WTC11 (cell line): ENCODE data around the gene VSTM2L. TPM values are rescaled to one million over a fixed set of nuclear protein-coding genes. Genes with fewer than 3 reads are reported as not detected.

Experiments
- ATAC-seq: fragments of 200-7000 bp; cut with Tn5 transposase; 2 replicates; pipeline ENCODE4 v1.10.0; 2021; ENCODE audit warnings: mild to moderate bottlenecking, moderate library complexity
- CTCF ChIA-PET: fragments of 300-600 bp; sonication (Branson Sonifier 250); formaldehyde crosslinking; loops from one replicate; lab custom pipeline; 2021; ENCODE audit warnings: antibody characterized with exemption; lab: Charles Lee
- POLR2A ChIA-PET: fragments of 350-600 bp; sonication (Branson Sonifier 250); formaldehyde crosslinking; loops from one replicate; lab custom pipeline; 2021; ENCODE audit warnings: antibody characterized with exemption; lab: Charles Lee
- DNase-seq: peaks from one replicate; pipeline ENCODE4 v3.0.0; 2021; ENCODE audit warnings: low spot score
- H3K27ac Mint-ChIP-seq: 2 replicates; pipeline ENCODE4 v1.8.0; 2021; ENCODE audit warnings: mixed read lengths
- H3K27me3 Mint-ChIP-seq: 2 replicates; pipeline ENCODE4 v1.8.0; 2021; ENCODE audit warnings: low read depth, mild to moderate bottlenecking, moderate library complexity, mixed read lengths
- H3K36me3 Mint-ChIP-seq: 2 replicates; pipeline ENCODE4 v1.8.0; 2021; ENCODE audit warnings: mixed read lengths
- H3K4me1 Mint-ChIP-seq: 2 replicates; pipeline ENCODE4 v1.8.0; 2022; ENCODE audit warnings: mixed read lengths
- H3K4me3 Mint-ChIP-seq: 2 replicates; pipeline ENCODE4 v1.8.0; 2021; ENCODE audit warnings: mild to moderate bottlenecking, moderate library complexity, mixed read lengths
- H3K9me3 Mint-ChIP-seq: 2 replicates; pipeline ENCODE4 v1.8.0; 2021; ENCODE audit warnings: mixed read lengths
- CREM ChIP-seq: sonication (generic); formaldehyde crosslinking; IDR thresholded peaks from 2 replicates; pipeline ENCODE4 v1.8.1; 2022; ENCODE audit warnings: mild to moderate bottlenecking, missing genetic modification reagents, moderate library complexity
- E2F5 ChIP-seq: sonication (generic); formaldehyde crosslinking; IDR thresholded peaks from 2 replicates; pipeline ENCODE4 v1.8.1; 2022; ENCODE audit warnings: mild to moderate bottlenecking, moderate library complexity, missing genetic modification reagents
- ESRRA ChIP-seq: sonication (generic); formaldehyde crosslinking; IDR thresholded peaks from 2 replicates; pipeline ENCODE4 v1.8.1; 2022; ENCODE audit warnings: mild to moderate bottlenecking, missing genetic modification reagents, borderline replicate concordance
- GABPB1 ChIP-seq: sonication (generic); formaldehyde crosslinking; IDR thresholded peaks from 2 replicates; pipeline ENCODE4 v1.8.1; 2023; ENCODE audit warnings: mild to moderate bottlenecking, missing genetic modification reagents
- GRHL2 ChIP-seq: fragments of 250-450 bp; sonication (Bioruptor Pico); IDR thresholded peaks from 2 replicates; pipeline ENCODE4 v1.8.0; 2022; ENCODE audit warnings: mild to moderate bottlenecking, moderate library complexity; ENCODE audit not compliant: insufficient replicate concordance, severe bottlenecking
- IRF1 ChIP-seq: sonication (generic); formaldehyde crosslinking; IDR thresholded peaks from 2 replicates; pipeline ENCODE4 v1.8.0; 2023; ENCODE audit warnings: missing genetic modification reagents
- IRF2 ChIP-seq: sonication (generic); formaldehyde crosslinking; IDR thresholded peaks from 2 replicates; pipeline ENCODE4 v1.8.0; 2022; ENCODE audit warnings: low read depth, missing genetic modification reagents, borderline replicate concordance
- JUN ChIP-seq: sonication (generic); formaldehyde crosslinking; IDR thresholded peaks from 2 replicates; pipeline ENCODE4 v1.8.0; 2023; ENCODE audit warnings: mild to moderate bottlenecking, missing genetic modification reagents
- KAT7 ChIP-seq: sonication (generic); formaldehyde crosslinking; IDR thresholded peaks from 2 replicates; pipeline ENCODE4 v1.8.1; 2023; ENCODE audit warnings: missing genetic modification reagents, mild to moderate bottlenecking, borderline replicate concordance
- NR2C2 ChIP-seq: sonication (generic); formaldehyde crosslinking; IDR thresholded peaks from 2 replicates; pipeline ENCODE4 v1.8.0; 2022; ENCODE audit warnings: mild to moderate bottlenecking, missing genetic modification reagents
- PRRX2 ChIP-seq: fragments of 250-450 bp; sonication (Bioruptor Pico); IDR thresholded peaks from 2 replicates; pipeline ENCODE4 v1.8.0; 2021; ENCODE audit warnings: mild to moderate bottlenecking
- SMAD4 ChIP-seq: sonication (generic); formaldehyde crosslinking; IDR thresholded peaks from 2 replicates; pipeline ENCODE4 v1.8.0; 2022; ENCODE audit warnings: mild to moderate bottlenecking, missing genetic modification reagents
- SP1 ChIP-seq: sonication (generic); formaldehyde crosslinking; conservative IDR thresholded peaks from 2 replicates; pipeline ENCODE4 v1.8.1; 2022; ENCODE audit warnings: missing genetic modification reagents
- TEAD4 ChIP-seq: sonication (generic); formaldehyde crosslinking; IDR thresholded peaks from 2 replicates; pipeline ENCODE4 v1.8.0; 2022; ENCODE audit warnings: mild to moderate bottlenecking, missing genetic modification reagents
- TP53 ChIP-seq: sonication (generic); formaldehyde crosslinking; IDR thresholded peaks from 2 replicates; pipeline ENCODE4 v1.8.1; 2023; ENCODE audit warnings: mild to moderate bottlenecking, missing genetic modification reagents
- USF1 ChIP-seq: sonication (generic); formaldehyde crosslinking; IDR thresholded peaks from 2 replicates; pipeline ENCODE4 v1.8.0; 2022; ENCODE audit warnings: mild to moderate bottlenecking, missing genetic modification reagents
- ZMAT4 ChIP-seq: fragments of 250-450 bp; sonication (Bioruptor Pico); IDR thresholded peaks from 2 replicates; pipeline ENCODE4 v1.9.0; 2021; ENCODE audit warnings: mild to moderate bottlenecking
- ZNF138 ChIP-seq: sonication (generic); formaldehyde crosslinking; conservative IDR thresholded peaks from 2 replicates; pipeline ENCODE4 v1.8.1; 2022; ENCODE audit warnings: mild to moderate bottlenecking, moderate library complexity, missing genetic modification reagents
- ZNF263 ChIP-seq: sonication (generic); formaldehyde crosslinking; IDR thresholded peaks from 2 replicates; pipeline ENCODE4 v1.8.1; 2022; ENCODE audit warnings: low read depth, mild to moderate bottlenecking, moderate library complexity, missing genetic modification reagents
- ZNF317 ChIP-seq: sonication (generic); formaldehyde crosslinking; IDR thresholded peaks from 2 replicates; pipeline ENCODE4 v1.8.1; 2023; ENCODE audit warnings: low read depth, mild to moderate bottlenecking, moderate library complexity, missing genetic modification reagents, borderline replicate concordance
- ZNF416 ChIP-seq: fragments of 250-450 bp; sonication (Bioruptor Pico); IDR thresholded peaks from 2 replicates; pipeline ENCODE4 v1.9.0; 2021; ENCODE audit warnings: mild to moderate bottlenecking, inconsistent platforms
- total RNA-seq: library from RNA; stranded (reverse); gene quantifications from 3 replicates; pipeline ENCODE4 v1.2.3, GENCODE V29; 2021

Gene VSTM2L
- total RNA-seq, 1 experiment from 2014 or later: 1.9 TPM

- no peaks in the 10 kb centered on the region for H3K9me3 Mint-ChIP-seq
Observed at GRCh38 chr20:37983286-37983685, 80.4 kb downstream of the VSTM2L start.

GRCh38 chr20:37984018-37984785, 81.3 kb downstream of the VSTM2L start:
- TF ChIP-seq CREM (CRISPR knock-in tag): no peak
- no peak for TF ChIP-seq IRF1
- no peak for TF ChIP-seq JUN (CRISPR knock-in tag)
- no peak for TF ChIP-seq ZNF416 (CRISPR knock-in tag)
- TF ChIP-seq SMAD4 (CRISPR knock-in tag): no peak
- no peak for TF ChIP-seq ZNF138 (CRISPR knock-in tag)
- TF ChIP-seq E2F5: no peak
- ATAC-seq: no peak
- Mint-ChIP-seq H3K36me3 (peaks cover 32% of the 10 kb centered on the region), H3K4me3 (no peak overlapping the region), H3K9me3 (no peaks in the 10 kb centered on the region), H3K27me3 (no peaks in the 10 kb centered on the region), H3K27ac (no peak overlapping the region), H3K4me1 (0 out of 2 replicates have a peak, but pooled peaks cover 2% of the 10 kb centered on the region)
- ChIA-PET POLR2A (interaction anchor here (0.8 kb wide), 1 partner anchor 33 kb away, joined by 6 read pairs; no protein-coding TSS in a partner anchor), CTCF (interaction anchor here (0.5 to 1.3 kb wide), 3 partner anchors 8 to 127 kb away, joined by 3 to 5 read pairs (median 3); no protein-coding TSS in a partner anchor)
- no peak for DNase-seq

More at GRCh38 chr20:37983286-37983685, 80.4 kb downstream of the VSTM2L start:
- ATAC-seq (no peak), DNase-seq (no peak)
- Mint-ChIP-seq H3K4me3 (no peak overlapping the region), H3K36me3 (peaks cover 24% of the 10 kb centered on the region), H3K4me1 (0 out of 2 replicates have a peak, but pooled peaks cover 2% of the 10 kb centered on the region), H3K27me3 (no peaks in the 10 kb centered on the region), H3K27ac (no peak overlapping the region)
- TF ChIP-seq KAT7 (CRISPR knock-in tag): no peak
- TF ChIP-seq USF1 (CRISPR knock-in tag): no peak
- TF ChIP-seq SP1 (CRISPR knock-in tag): no peak
- no peak for TF ChIP-seq GABPB1 (CRISPR knock-in tag)
- no peak for TF ChIP-seq PRRX2 (CRISPR knock-in tag)
- no peak for TF ChIP-seq IRF2 (CRISPR knock-in tag)
- TF ChIP-seq ESRRA (CRISPR knock-in tag): no peak
- no peak for TF ChIP-seq ZNF317 (CRISPR knock-in tag)
- TF ChIP-seq ZMAT4 (CRISPR knock-in tag): no peak
- no peak for TF ChIP-seq ZNF263
- no peak for TF ChIP-seq TEAD4 (CRISPR knock-in tag)
- no peak for TF ChIP-seq NR2C2
- no peak for TF ChIP-seq ZNF138 (CRISPR knock-in tag)
- no peak for TF ChIP-seq GRHL2 (CRISPR knock-in tag)
- no peak for TF ChIP-seq TP53 (CRISPR knock-in tag)
- CTCF ChIA-PET: interaction anchor here (0.9 kb wide), 1 partner anchor 419 kb away, joined by 3 read pairs; no protein-coding TSS in a partner anchor
- POLR2A ChIA-PET: no interaction called here
